Liver (tissue), 9 donors: Measurements from ENCODE around the gene SH2B3. TPM values are rescaled to one million over a fixed set of nuclear protein-coding genes. Genes with fewer than 3 reads are reported as not detected.

Source experiments
- DNase-seq: peaks from one replicate; pipeline ENCODE4 v3.0.0-alpha.2; 2017; ENCODE audit warnings: low spot score
- H3K27ac ChIP-seq, 2 donors: one replicate each; pipeline ENCODE4 v1.7.0; 2013; ENCODE audit warnings: inconsistent platforms in 2 of 2, low read length in 2 of 2, control low read depth in 1 of 2, low read depth in 1 of 2, mild to moderate bottlenecking in 1 of 2
- H3K27me3 ChIP-seq, 4 donors: one replicate each; pipeline versions ENCODE4 v1.6.1 to v1.7.0; 2013; ENCODE audit warnings: low read length in 3 of 4, inconsistent platforms in 1 of 4, mild to moderate bottlenecking in 1 of 4, moderate library complexity in 1 of 4; ENCODE audit not compliant: control insufficient read depth in 4 of 4, insufficient read depth in 4 of 4
- H3K36me3 ChIP-seq, 4 donors: one replicate each; pipeline versions ENCODE4 v1.6.1 to v1.7.0; 2013; ENCODE audit warnings: low read length in 3 of 4, mild to moderate bottlenecking in 3 of 4, low read depth in 1 of 4, moderate library complexity in 1 of 4; ENCODE audit not compliant: control insufficient read depth in 4 of 4, insufficient read depth in 3 of 4
- H3K4me1 ChIP-seq, 4 donors: one replicate each; pipeline versions ENCODE4 v1.6.1 to v1.7.0; 2013; ENCODE audit warnings: low read length in 3 of 4, mild to moderate bottlenecking in 3 of 4, moderate library complexity in 1 of 4; ENCODE audit not compliant: control insufficient read depth in 4 of 4, insufficient read depth in 4 of 4
- H3K4me3 ChIP-seq, 3 donors: one replicate each; pipeline versions ENCODE4 v1.6.1 to v1.7.0; 2013; ENCODE audit warnings: low read length in 3 of 3, control low read depth in 1 of 3, low read depth in 1 of 3, mild to moderate bottlenecking in 1 of 3
- H3K9ac ChIP-seq, 2 donors: one replicate each; pipeline ENCODE4 v1.7.0; 2013; ENCODE audit warnings: low read length in 2 of 2, mild to moderate bottlenecking in 2 of 2, moderate library complexity in 2 of 2, control low read depth in 1 of 2, low read depth in 1 of 2
- H3K9me3 ChIP-seq, 4 donors: one replicate each; pipeline versions ENCODE4 v1.6.1 to v1.7.0; 2013; ENCODE audit warnings: low read length in 3 of 4; ENCODE audit not compliant: control insufficient read depth in 4 of 4
- EGR1 ChIP-seq, 2 donors: IDR thresholded peaks; 2 replicates each; pipeline ENCODE4 v1.6.1; 2016 to 2018; ENCODE audit warnings: antibody characterized with exemption in 2 of 2, low read depth in 2 of 2
- FOXA1 ChIP-seq: IDR thresholded peaks from 2 replicates; pipeline ENCODE4 v1.6.1; 2016; ENCODE audit warnings: antibody characterized with exemption
- FOXA2 ChIP-seq: IDR thresholded peaks from 2 replicates; pipeline ENCODE4 v1.6.1; 2016; ENCODE audit warnings: antibody characterized with exemption
- GABPA ChIP-seq, 2 donors: IDR thresholded peaks in 1 of 2; conservative IDR thresholded peaks in 1 of 2; 2 replicates each; pipeline ENCODE4 v1.6.1; 2016; ENCODE audit warnings: antibody characterized with exemption in 2 of 2, mild to moderate bottlenecking in 1 of 2, moderate library complexity in 1 of 2
- HNF4A ChIP-seq, 2 donors: conservative IDR thresholded peaks; 2 replicates each; pipeline ENCODE4 v1.6.1; 2016; ENCODE audit warnings: antibody characterized with exemption in 2 of 2, mild to moderate bottlenecking in 2 of 2
- HNF4G ChIP-seq: IDR thresholded peaks from 2 replicates; pipeline ENCODE4 v1.6.1; 2016; ENCODE audit warnings: antibody characterized with exemption
- JUND ChIP-seq, 2 donors: IDR thresholded peaks; 2 replicates each; pipeline ENCODE4 v1.6.1; 2016; ENCODE audit warnings: antibody characterized with exemption in 2 of 2
- NR2F2 ChIP-seq: IDR thresholded peaks from 2 replicates; pipeline ENCODE4 v1.6.1; 2016; ENCODE audit warnings: antibody characterized with exemption
- RAD21 ChIP-seq, 2 donors: IDR thresholded peaks; 2 replicates each; pipeline ENCODE4 v1.6.1; 2016; ENCODE audit warnings: antibody characterized with exemption in 2 of 2, mild to moderate bottlenecking in 2 of 2
- RXRA ChIP-seq, 2 donors: IDR thresholded peaks; 2 replicates each; pipeline ENCODE4 v1.6.1; 2017 to 2018; ENCODE audit warnings: antibody characterized with exemption in 2 of 2, mild to moderate bottlenecking in 1 of 2
- SP1 ChIP-seq: IDR thresholded peaks from 2 replicates; pipeline ENCODE4 v1.6.1; 2018; ENCODE audit warnings: antibody characterized with exemption, mild to moderate bottlenecking
- TAF1 ChIP-seq: conservative IDR thresholded peaks from 2 replicates; pipeline ENCODE4 v1.6.1; 2016; ENCODE audit warnings: antibody characterized with exemption, mild to moderate bottlenecking
- YY1 ChIP-seq: IDR thresholded peaks from 2 replicates; pipeline ENCODE4 v1.6.1; 2016; ENCODE audit warnings: antibody characterized with exemption, mild to moderate bottlenecking
- WGBS: extraction: QIAGEN DNeasy Blood & Tissue Kit; methylation state at CpG from one replicate; pipeline ENCODE4 v1.1.7; 2013; 5-methylcytosine and 5-hydroxymethylcytosine counted together
- polyA plus RNA-seq, 2 donors: library from polyadenylated mRNA; stranded (reverse) in 1 of 2; unstranded in 1 of 2; fragments of 200-250 nt in 1 of 2; fragments of >200 nt in 1 of 2; fragmentation: Nextera tagmentation in 1 of 2; extraction: Ambion mirVana in 1 of 2; gene quantifications; one replicate each; pipeline versions ENCODE4 v1.2.1 to v1.2.3, GENCODE V29; 2013 to 2015
- total RNA-seq, 2 donors: library from RNA; depleted of rRNA; stranded (reverse); fragments of >200 nt; gene quantifications; one replicate each; pipeline ENCODE4 v1.2.3, GENCODE V29; 2014
- TF ChIP-seq, protein P1 (sequence below): IDR thresholded peaks from 2 replicates; pipeline ENCODE4 v1.6.1; 2016; ENCODE audit warnings: antibody characterized with exemption
- TF ChIP-seq, protein P2 (sequence below): IDR thresholded peaks from 2 replicates; pipeline ENCODE4 v1.6.1; 2016; ENCODE audit warnings: antibody characterized with exemption, mild to moderate bottlenecking
- TF ChIP-seq, protein P3 (sequence below): IDR thresholded peaks from 2 replicates; pipeline ENCODE4 v1.6.1; 2016; ENCODE audit warnings: antibody characterized with exemption
- TF ChIP-seq, protein P4 (sequence below): IDR thresholded peaks from 2 replicates; pipeline ENCODE4 v1.6.1; 2016; ENCODE audit warnings: antibody characterized with exemption
- donor health status: healthy.
- donor health status: healthy.
- donor health status: healthy.
- donor health status: healthy.
- donor health status: healthy.

Gene SH2B3
- total and polyA plus RNA-seq, 4 donors = 4.4 to 18.7 (median 8.8) TPM

DNA sequence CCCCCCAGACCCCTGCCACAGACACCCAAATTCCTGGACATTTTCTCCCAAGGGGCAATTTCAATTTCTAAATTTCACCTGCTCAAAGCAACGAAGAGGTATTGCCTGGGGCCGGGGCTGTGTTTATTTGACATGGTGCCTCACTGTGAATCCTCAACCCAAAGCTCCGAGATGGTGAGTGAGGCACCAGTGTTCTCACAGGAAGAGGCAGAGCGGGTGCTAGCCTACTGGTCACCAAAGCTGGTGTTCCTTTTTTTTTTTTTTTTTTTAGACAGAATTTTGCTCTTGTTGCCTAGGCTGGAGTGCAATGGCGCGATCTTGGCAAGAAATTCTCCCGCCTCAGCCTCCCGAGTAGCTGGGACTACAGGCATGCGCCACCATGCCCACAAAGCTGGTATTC is 14.8 kb upstream of the SH2B3 start:
- Histone ChIP-seq H3K4me3 (no peak overlapping the region), H3K9ac (no peak overlapping the region), H3K9me3 (no peaks in the 10 kb centered on the region), H3K27ac (no peak overlapping the region), H3K27me3 (no peaks in the 10 kb centered on the region), H3K36me3 (no peaks in the 10 kb centered on the region), H3K4me1 (no peaks in the 10 kb centered on the region)
- DNase-seq = no peak
- WGBS = 88% methylated on average over 9 of the region's 9 CpGs
- TF ChIP-seq FOXA1 = no peak
- TF ChIP-seq NR2F2 = no peak
- TF ChIP-seq, protein P1, sequence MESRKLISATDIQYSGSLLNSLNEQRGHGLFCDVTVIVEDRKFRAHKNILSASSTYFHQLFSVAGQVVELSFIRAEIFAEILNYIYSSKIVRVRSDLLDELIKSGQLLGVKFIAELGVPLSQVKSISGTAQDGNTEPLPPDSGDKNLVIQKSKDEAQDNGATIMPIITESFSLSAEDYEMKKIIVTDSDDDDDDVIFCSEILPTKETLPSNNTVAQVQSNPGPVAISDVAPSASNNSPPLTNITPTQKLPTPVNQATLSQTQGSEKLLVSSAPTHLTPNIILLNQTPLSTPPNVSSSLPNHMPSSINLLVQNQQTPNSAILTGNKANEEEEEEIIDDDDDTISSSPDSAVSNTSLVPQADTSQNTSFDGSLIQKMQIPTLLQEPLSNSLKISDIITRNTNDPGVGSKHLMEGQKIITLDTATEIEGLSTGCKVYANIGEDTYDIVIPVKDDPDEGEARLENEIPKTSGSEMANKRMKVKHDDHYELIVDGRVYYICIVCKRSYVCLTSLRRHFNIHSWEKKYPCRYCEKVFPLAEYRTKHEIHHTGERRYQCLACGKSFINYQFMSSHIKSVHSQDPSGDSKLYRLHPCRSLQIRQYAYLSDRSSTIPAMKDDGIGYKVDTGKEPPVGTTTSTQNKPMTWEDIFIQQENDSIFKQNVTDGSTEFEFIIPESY = no peak
- TF ChIP-seq RAD21 (IDR thresholded peaks at IDR 0.05) = no peak
- no peak for TF ChIP-seq SP1
- no peak for TF ChIP-seq GABPA (IDR thresholded peaks at IDR 0.05 in 1 of 2, conservative IDR thresholded peaks at IDR 0.05 in 1 of 2)
- TF ChIP-seq RXRA (IDR thresholded peaks at IDR 0.05) = no peak
- TF ChIP-seq, protein P2, sequence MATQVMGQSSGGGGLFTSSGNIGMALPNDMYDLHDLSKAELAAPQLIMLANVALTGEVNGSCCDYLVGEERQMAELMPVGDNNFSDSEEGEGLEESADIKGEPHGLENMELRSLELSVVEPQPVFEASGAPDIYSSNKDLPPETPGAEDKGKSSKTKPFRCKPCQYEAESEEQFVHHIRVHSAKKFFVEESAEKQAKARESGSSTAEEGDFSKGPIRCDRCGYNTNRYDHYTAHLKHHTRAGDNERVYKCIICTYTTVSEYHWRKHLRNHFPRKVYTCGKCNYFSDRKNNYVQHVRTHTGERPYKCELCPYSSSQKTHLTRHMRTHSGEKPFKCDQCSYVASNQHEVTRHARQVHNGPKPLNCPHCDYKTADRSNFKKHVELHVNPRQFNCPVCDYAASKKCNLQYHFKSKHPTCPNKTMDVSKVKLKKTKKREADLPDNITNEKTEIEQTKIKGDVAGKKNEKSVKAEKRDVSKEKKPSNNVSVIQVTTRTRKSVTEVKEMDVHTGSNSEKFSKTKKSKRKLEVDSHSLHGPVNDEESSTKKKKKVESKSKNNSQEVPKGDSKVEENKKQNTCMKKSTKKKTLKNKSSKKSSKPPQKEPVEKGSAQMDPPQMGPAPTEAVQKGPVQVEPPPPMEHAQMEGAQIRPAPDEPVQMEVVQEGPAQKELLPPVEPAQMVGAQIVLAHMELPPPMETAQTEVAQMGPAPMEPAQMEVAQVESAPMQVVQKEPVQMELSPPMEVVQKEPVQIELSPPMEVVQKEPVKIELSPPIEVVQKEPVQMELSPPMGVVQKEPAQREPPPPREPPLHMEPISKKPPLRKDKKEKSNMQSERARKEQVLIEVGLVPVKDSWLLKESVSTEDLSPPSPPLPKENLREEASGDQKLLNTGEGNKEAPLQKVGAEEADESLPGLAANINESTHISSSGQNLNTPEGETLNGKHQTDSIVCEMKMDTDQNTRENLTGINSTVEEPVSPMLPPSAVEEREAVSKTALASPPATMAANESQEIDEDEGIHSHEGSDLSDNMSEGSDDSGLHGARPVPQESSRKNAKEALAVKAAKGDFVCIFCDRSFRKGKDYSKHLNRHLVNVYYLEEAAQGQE = no peak
- TF ChIP-seq, protein P3, sequence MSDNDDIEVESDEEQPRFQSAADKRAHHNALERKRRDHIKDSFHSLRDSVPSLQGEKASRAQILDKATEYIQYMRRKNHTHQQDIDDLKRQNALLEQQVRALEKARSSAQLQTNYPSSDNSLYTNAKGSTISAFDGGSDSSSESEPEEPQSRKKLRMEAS = no peak
- TF ChIP-seq, protein P4, sequence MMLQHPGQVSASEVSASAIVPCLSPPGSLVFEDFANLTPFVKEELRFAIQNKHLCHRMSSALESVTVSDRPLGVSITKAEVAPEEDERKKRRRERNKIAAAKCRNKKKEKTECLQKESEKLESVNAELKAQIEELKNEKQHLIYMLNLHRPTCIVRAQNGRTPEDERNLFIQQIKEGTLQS = no peak

DNA sequence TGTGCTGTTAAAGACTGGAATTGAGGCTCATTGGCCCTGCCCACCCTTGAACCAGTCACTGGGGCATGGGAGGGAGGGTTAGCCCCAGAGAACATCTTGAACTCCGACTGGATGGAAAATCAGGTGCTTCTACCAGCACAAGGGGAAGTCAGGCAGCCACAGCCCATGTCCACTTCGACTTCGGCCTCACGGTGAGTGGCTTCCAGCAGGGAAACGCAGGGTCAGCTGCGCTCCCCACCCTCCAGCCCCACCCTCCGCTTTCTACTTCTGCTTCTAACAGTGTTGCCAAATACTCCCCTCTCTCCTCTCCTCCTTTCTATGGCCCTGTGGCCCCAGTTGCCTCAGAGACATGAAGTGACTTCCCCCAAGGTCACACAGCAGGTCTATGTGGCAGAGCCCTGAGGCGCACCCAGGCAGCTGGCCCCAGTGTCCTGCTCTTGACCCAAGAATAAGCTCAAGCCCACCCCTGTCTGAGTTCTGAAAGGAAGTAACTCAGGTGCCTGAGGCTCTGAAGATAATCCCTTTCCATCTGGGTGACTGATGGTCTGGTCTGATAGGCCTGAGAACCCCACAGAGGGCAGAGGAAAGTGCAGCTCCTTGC is 11.9 kb upstream of the SH2B3 start:
- Histone ChIP-seq H3K9me3 (no peaks in the 10 kb centered on the region), H3K9ac (no peak overlapping the region), H3K27ac (no peak overlapping the region), H3K4me3 (no peak overlapping the region), H3K36me3 (no peaks in the 10 kb centered on the region), H3K27me3 (no peaks in the 10 kb centered on the region), H3K4me1 (peaks cover 0 to 5% (median 2%) of the 10 kb centered on the region in 4 donors)
- TF ChIP-seq JUND (IDR thresholded peaks at IDR 0.05) (no peak), FOXA2 (no peak), HNF4A (conservative IDR thresholded peaks at IDR 0.05) (no peak), YY1 (no peak), EGR1 (IDR thresholded peaks at IDR 0.05; ENCODE audit: low read depth in 2 of 2) (no peak), TAF1 (no peak), NR2F2 (no peak), RAD21 (IDR thresholded peaks at IDR 0.05) (no peak), RXRA (IDR thresholded peaks at IDR 0.05) (no peak), HNF4G (no peak), SP1 (no peak), GABPA (IDR thresholded peaks at IDR 0.05 in 1 of 2, conservative IDR thresholded peaks at IDR 0.05 in 1 of 2) (no peak), FOXA1 (no peak)
- TF ChIP-seq, protein P2 = no peak
- TF ChIP-seq, protein P3 = no peak
- TF ChIP-seq, protein P4 = no peak
- TF ChIP-seq, protein P1 = no peak
- no peak for DNase-seq
- 81% methylated on average over 8 of the region's 8 CpGs for WGBS
